GM21360 (cell line): Measurements from ENCODE around the gene TTC39C.
"Not testable (repeated sequence)": the region's sequence is repeated elsewhere in the genome, so short reads cannot be mapped to it uniquely, and the experiment has no call there.

Source experiments
- ATAC-seq: cut with Tn5 transposase; IDR thresholded peaks from one replicate; pipeline ENCODE4 v1.9.1; 2021; ENCODE audit warnings: mild to moderate bottlenecking, moderate library complexity; ENCODE audit not compliant: unreplicated experiment

Gene TTC39C

GRCh38 chr18:24118750-24119577 lies 104.4 kb downstream of the TTC39C start:
- no peak for ATAC-seq

GRCh38 chr18:24120676-24121075 lies 106.1 kb downstream of the TTC39C start:
- no peak for ATAC-seq

- ATAC-seq = no peak
These were observed 107.1 kb downstream of the TTC39C start for GRCh38 chr18:24121625-24122024.

GRCh38 chr18:24126155-24126961 lies 111.8 kb downstream of the TTC39C start:
- no peak for ATAC-seq

GRCh38 chr18:24127735-24128134 lies 113.2 kb downstream of the TTC39C start:
- no peak for ATAC-seq

GRCh38 chr18:24128700-24129099 lies 114.1 kb downstream of the TTC39C start:
- no peak for ATAC-seq

GRCh38 chr18:24130494-24130893 lies 115.9 kb downstream of the TTC39C start:
- no peak for ATAC-seq

GRCh38 chr18:24136967-24137373 lies 122.4 kb downstream of the TTC39C start:
- ATAC-seq = no peak

- ATAC-seq = no peak
These were observed 123.8 kb downstream of the TTC39C start for GRCh38 chr18:24138409-24138788.

- peak; percentile 96 for ATAC-seq
These were observed 124.4 kb downstream of the TTC39C start, which contains the start of gene CABYR for GRCh38 chr18:24138789-24139616. Gene CABYR (plus strand): TSS chr18:24139062. CDS start chr18:24143115, 4,053 bp downstream.

GRCh38 chr18:24140697-24141096 lies 126.1 kb downstream of the TTC39C start:
- ATAC-seq = no peak

GRCh38 chr18:24142376-24142775 lies 127.8 kb downstream of the TTC39C start:
- no peak for ATAC-seq

- not testable (repeated sequence) for ATAC-seq
These were observed 135.0 kb downstream of the TTC39C start for GRCh38 chr18:24149591-24149990.

GRCh38 chr18:24153397-24153796 lies 138.8 kb downstream of the TTC39C start:
- no peak for ATAC-seq

- no peak for ATAC-seq
These were observed 143.3 kb downstream of the TTC39C start for GRCh38 chr18:24157855-24158254.

GRCh38 chr18:24160086-24160485 lies 145.5 kb downstream of the TTC39C start:
- ATAC-seq = no peak

- no peak for ATAC-seq
These were observed 146.8 kb downstream of the TTC39C start for GRCh38 chr18:24161304-24161703.

- no peak for ATAC-seq
These were observed 153.9 kb downstream of the TTC39C start for GRCh38 chr18:24168496-24168895.

GRCh38 chr18:24170360-24170759 lies 155.8 kb downstream of the TTC39C start:
- ATAC-seq = no peak

GRCh38 chr18:24173997-24174396 lies 159.4 kb downstream of the TTC39C start:
- ATAC-seq = no peak
